Measurements from ENCODE around the gene PHPT1. TPM values are rescaled to one million over a fixed set of nuclear protein-coding genes. Genes with fewer than 3 reads are reported as not detected.

Gene PHPT1
- total and polyA plus RNA-seq, 2 of the 13 experiments (the other 11 are each of a cell fraction or from before 2014, with no cell fraction given): 189 to 192 TPM

DNA sequence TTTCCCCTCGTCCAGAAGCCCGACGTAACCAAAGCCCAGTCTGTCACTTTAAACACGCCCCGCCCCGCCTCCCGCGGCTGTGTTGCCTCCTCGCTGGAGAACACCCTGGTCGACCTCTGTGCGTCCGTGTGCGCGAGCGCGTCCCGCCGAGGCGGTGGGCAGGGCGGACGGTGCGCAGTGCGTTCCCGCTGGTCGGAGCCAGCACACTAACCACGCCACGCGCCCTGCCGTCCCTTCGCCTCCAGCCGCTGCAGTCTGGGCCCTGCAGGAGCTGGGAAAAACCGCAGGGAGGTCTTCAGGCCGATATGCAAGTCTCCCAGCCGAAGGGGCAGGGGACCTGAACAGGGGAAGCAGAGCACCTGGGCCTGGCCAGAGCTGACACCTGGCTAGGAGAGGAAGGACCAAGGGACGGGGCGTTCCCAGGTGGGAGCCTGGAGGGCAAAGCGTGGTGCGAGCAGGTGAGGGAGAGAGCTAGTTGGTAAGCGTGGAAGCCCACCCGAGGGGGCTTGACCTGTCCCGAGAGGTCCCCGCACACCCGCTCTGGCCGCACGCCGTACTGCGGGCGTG lies 1.3 kb upstream of the PHPT1 start (continued):
- TF ChIP-seq MTF2 (CRISPR knock-in tag; IDR thresholded peaks at IDR 0.05; ENCODE audit: borderline replicate concordance) (no peak), ATAD3A (CRISPR knock-in tag; IDR thresholded peaks at IDR 0.05) (no peak), NR2F2 (IDR thresholded peaks at IDR 0.05; ENCODE audit: borderline replicate concordance, low read depth) (no peak), HNF4A (CRISPR knock-in tag; IDR thresholded peaks at IDR 0.05) (no peak), CREB1 (IDR thresholded peaks at IDR 0.05) (no peak), CREB1 (CRISPR knock-in tag; IDR thresholded peaks at IDR 0.05) (no peak), ZNF547 (CRISPR knock-in tag; IDR thresholded peaks at IDR 0.05) (no peak), ZNF101 (CRISPR knock-in tag; IDR thresholded peaks at IDR 0.05; ENCODE audit: borderline replicate concordance, low read depth) (no peak), SOX6 (IDR thresholded peaks at IDR 0.05) (no peak), SOX6 (CRISPR knock-in tag; IDR thresholded peaks at IDR 0.05) (peak; percentile 11; the same call in 1 of the 2 replicates), FOXC1 (CRISPR knock-in tag; IDR thresholded peaks at IDR 0.05; ENCODE audit: borderline replicate concordance) (peak; percentile 57; the same call in 1 of the 2 replicates), TMF1 (CRISPR knock-in tag; IDR thresholded peaks at IDR 0.05; ENCODE audit: low read depth) (peak; percentile 36; the same call in 1 of the 2 replicates), FOXA1 (IDR thresholded peaks at IDR 0.05) (no peak), FOXA1 (CRISPR knock-in tag; IDR thresholded peaks at IDR 0.05) (peak; percentile 49; the same call in 1 of the 2 replicates), DNMT3B (CRISPR knock-in tag; conservative IDR thresholded peaks at IDR 0.05) (no peak), SCMH1 (CRISPR knock-in tag; IDR thresholded peaks at IDR 0.05; ENCODE audit: borderline replicate concordance) (no peak), GTF3A (CRISPR knock-in tag; conservative IDR thresholded peaks at IDR 0.05) (no peak), NFRKB (IDR thresholded peaks at IDR 0.05) (no peak), ZNF605 (CRISPR knock-in tag; IDR thresholded peaks at IDR 0.05) (no peak; the same call in 1 of the 2 replicates), RXRA (CRISPR knock-in tag; IDR thresholded peaks at IDR 0.05) (peak; percentile 17), WIZ (CRISPR knock-in tag; IDR thresholded peaks at IDR 0.05) (no peak), KLF15 (CRISPR knock-in tag; IDR thresholded peaks at IDR 0.05; ENCODE audit: borderline replicate concordance) (no peak)
- TF ChIP-seq, protein P1, sequence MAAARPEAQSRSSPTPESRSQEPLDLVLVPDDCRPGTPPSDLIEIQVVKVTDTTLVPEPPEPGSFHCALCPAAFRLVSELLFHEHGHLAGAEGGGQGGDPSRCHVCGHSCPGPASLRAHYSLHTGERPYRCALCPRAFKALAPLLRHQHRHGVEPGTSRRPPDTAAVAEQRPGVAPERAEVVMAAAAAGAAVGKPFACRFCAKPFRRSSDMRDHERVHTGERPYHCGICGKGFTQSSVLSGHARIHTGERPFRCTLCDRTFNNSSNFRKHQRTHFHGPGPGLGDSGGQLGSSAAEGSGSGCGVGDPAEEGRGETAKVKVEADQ (CRISPR knock-in tag; IDR thresholded peaks at IDR 0.05; ENCODE audit: borderline replicate concordance): no peak
- TF ChIP-seq, protein P2, sequence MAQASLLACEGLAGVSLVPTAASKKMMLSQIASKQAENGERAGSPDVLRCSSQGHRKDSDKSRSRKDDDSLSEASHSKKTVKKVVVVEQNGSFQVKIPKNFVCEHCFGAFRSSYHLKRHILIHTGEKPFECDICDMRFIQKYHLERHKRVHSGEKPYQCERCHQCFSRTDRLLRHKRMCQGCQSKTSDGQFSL (CRISPR knock-in tag; IDR thresholded peaks at IDR 0.05): 0 out of 2 replicates have a peak, but pooled peaks have one; percentile 34
- TF ChIP-seq, protein P3, sequence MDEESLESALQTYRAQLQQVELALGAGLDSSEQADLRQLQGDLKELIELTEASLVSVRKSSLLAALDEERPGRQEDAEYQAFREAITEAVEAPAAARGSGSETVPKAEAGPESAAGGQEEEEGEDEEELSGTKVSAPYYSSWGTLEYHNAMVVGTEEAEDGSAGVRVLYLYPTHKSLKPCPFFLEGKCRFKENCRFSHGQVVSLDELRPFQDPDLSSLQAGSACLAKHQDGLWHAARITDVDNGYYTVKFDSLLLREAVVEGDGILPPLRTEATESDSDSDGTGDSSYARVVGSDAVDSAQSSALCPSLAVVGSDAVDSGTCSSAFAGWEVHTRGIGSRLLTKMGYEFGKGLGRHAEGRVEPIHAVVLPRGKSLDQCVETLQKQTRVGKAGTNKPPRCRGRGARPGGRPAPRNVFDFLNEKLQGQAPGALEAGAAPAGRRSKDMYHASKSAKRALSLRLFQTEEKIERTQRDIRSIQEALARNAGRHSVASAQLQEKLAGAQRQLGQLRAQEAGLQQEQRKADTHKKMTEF (CRISPR knock-in tag; IDR thresholded peaks at IDR 0.05): peak; percentile 66; the same call in 1 of the 2 replicates
- TF ChIP-seq, protein P4, sequence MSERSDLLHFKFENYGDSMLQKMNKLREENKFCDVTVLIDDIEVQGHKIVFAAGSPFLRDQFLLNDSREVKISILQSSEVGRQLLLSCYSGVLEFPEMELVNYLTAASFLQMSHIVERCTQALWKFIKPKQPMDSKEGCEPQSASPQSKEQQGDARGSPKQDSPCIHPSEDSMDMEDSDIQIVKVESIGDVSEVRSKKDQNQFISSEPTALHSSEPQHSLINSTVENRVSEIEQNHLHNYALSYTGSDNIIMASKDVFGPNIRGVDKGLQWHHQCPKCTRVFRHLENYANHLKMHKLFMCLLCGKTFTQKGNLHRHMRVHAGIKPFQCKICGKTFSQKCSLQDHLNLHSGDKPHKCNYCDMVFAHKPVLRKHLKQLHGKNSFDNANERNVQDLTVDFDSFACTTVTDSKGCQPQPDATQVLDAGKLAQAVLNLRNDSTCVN (CRISPR knock-in tag; IDR thresholded peaks at IDR 0.05; ENCODE audit: borderline replicate concordance): no peak

Measured in HepG2 (cell line).